HepG2 (cell line): Measurements from ENCODE around the gene NES. TPM values are rescaled to one million over a fixed set of nuclear protein-coding genes. Genes with fewer than 3 reads are reported as not detected.

Experiments
- ATAC-seq: fragments of 200-7000 bp; cut with Tn5 transposase; 3 replicates; pipeline ENCODE4 v1.9.1; 2020; ENCODE audit warnings: mild to moderate bottlenecking, moderate library complexity
- BruUV-seq: library from RNA; stranded (reverse); fragments of 400-500 nt; replicated peaks from 2 replicates; lab custom pipeline; 2021; lab: Mats Ljungman, UMichigan
- CTCF ChIA-PET: fragments of 300-600 bp; formaldehyde crosslinking; extraction: SDS; loops from one replicate; lab custom pipeline; 2021; ENCODE audit warnings: low total read pairs, inconsistent platforms, low intra/inter-chr PET ratio; lab: Yijun Ruan, JAX
- POLR2A ChIA-PET: fragments of 350-600 bp; sonication (Branson Sonifier 250); formaldehyde crosslinking; loops from one replicate; lab custom pipeline; 2020; ENCODE audit warnings: antibody characterized with exemption, inconsistent platforms; lab: Yijun Ruan, JAX
- DNase-seq: peaks from one replicate; pipeline ENCODE4 v3.0.0-alpha.2; 2015; ENCODE audit warnings: low spot score
- FAIRE-seq: peaks from 3 replicates; lab custom pipeline; 2011; peaks lifted over from hg19 to GRCh38; lab: Jason Lieb, UNC
- H2AFZ ChIP-seq: one replicate; pipeline ENCODE4 v1.6.1; 2011; ENCODE audit warnings: low read length, inconsistent platforms
- H3K27ac ChIP-seq: fragments of 300-600 bp; 3 replicates; pipeline ENCODE4 v1.8.0; 2011; ENCODE audit warnings: mixed run types, mild to moderate bottlenecking, mixed read lengths, low read length, inconsistent platforms; ENCODE audit not compliant: insufficient read depth; ENCODE audit errors: extremely low read length
- H3K27me3 ChIP-seq, 2 experiments: fragments of 200-600 bp in 1 of 2; 2 replicates in 1 of 2; 3 replicates in 1 of 2; pipeline versions ENCODE4 v1.6.0 to v1.8.0; 2011; ENCODE audit warnings: low read length in 2 of 2, mild to moderate bottlenecking in 2 of 2, moderate library complexity in 2 of 2, inconsistent platforms in 1 of 2; ENCODE audit not compliant: insufficient read depth in 2 of 2, control insufficient read depth in 1 of 2
- H3K36me3 ChIP-seq, 2 experiments: fragments of 200-600 bp in 1 of 2; replicated peaks in 1 of 2; 2 replicates in 1 of 2; 3 replicates in 1 of 2; pipeline versions ENCODE4 v1.5.1 to v1.8.0; 2011; ENCODE audit warnings: low read length in 2 of 2, inconsistent platforms in 1 of 2; ENCODE audit not compliant: insufficient read depth in 2 of 2, control insufficient read depth in 1 of 2
- H3K4me1 ChIP-seq: 2 replicates; pipeline ENCODE4 v1.5.1; 2012; ENCODE audit warnings: low read length, inconsistent platforms; ENCODE audit not compliant: insufficient read depth
- H3K4me2 ChIP-seq: 2 replicates; pipeline ENCODE4 v1.6.0; 2011; ENCODE audit warnings: low read depth, low read length, inconsistent platforms
- H3K4me3 ChIP-seq, 3 experiments: fragments of 200-600 bp in 1 of 3; sonication (generic), shearing (Covaris generic) in 1 of 3; replicated peaks in 1 of 3; 2 replicates each; pipeline ENCODE4 v1.5.1; 2011 to 2016; ENCODE audit warnings: low read length in 3 of 3, inconsistent platforms in 2 of 3, low read depth in 2 of 3, mild to moderate bottlenecking in 2 of 3, control low read depth in 1 of 3, mixed read lengths in 1 of 3; ENCODE audit not compliant: insufficient read depth in 1 of 3
- H3K79me2 ChIP-seq: one replicate; pipeline ENCODE4 v1.6.1; 2011; ENCODE audit warnings: low read length, inconsistent platforms; ENCODE audit not compliant: insufficient read depth
- H3K9ac ChIP-seq: 2 replicates; pipeline ENCODE4 v1.6.0; 2011; ENCODE audit warnings: mild to moderate bottlenecking, low read depth, low read length, inconsistent platforms; ENCODE audit not compliant: insufficient read depth
- H3K9me3 ChIP-seq: 2 replicates; pipeline ENCODE4 v1.5.1; 2012; ENCODE audit warnings: mild to moderate bottlenecking, low read length
- H4K20me1 ChIP-seq: 2 replicates; pipeline ENCODE4 v1.6.0; 2011; ENCODE audit warnings: inconsistent platforms, mild to moderate bottlenecking, low read length, moderate library complexity; ENCODE audit not compliant: insufficient read depth
- HNF4A ChIP-seq: sonication (generic); formaldehyde crosslinking; IDR thresholded peaks from 2 replicates; pipeline ENCODE4 v1.4.0; 2020; ENCODE audit warnings: missing genetic modification reagents
- MTA1 ChIP-seq: sonication (generic); formaldehyde crosslinking; IDR thresholded peaks from 2 replicates; pipeline ENCODE4 v1.4.0; 2020; ENCODE audit warnings: missing genetic modification reagents, mild to moderate bottlenecking, borderline replicate concordance
- WGBS: methylation state at CpG from one replicate; pipeline ENCODE4 v1.1.6; 2017; ENCODE audit warnings: low lambda C conversion rate; 5-methylcytosine and 5-hydroxymethylcytosine counted together
- in situ Hi-C: cut with HindIII; loops from 2 replicates; pipeline ENCODE4 v1.10.0; 2017; ENCODE audit warnings: low pct_unique_long_range_greater_than_20kb; ENCODE audit not compliant: extremely low pct_ligation_motif_present
- intact Hi-C: fragments of 100-400 bp; cut with micrococcal nuclease; formaldehyde crosslinking; loops from one replicate; pipeline ENCODE4 v1.10.0; 2022; ENCODE audit not compliant: unreplicated experiment
- polyA plus RNA-seq, 8 experiments: library from polyadenylated mRNA; depleted of rRNA in 3 of 8; stranded (reverse) in 7 of 8; unstranded in 1 of 8; fragments of >200 nt; fragmentation: Illumina TruSeq in 4 of 8; extraction: Trizol in 4 of 8; gene quantifications; 2 replicates each; pipeline versions ENCODE4 v1.2.1 to v1.2.3, GENCODE V29; 2011 to 2016; ENCODE audit warnings: low read depth in 4 of 8, missing spikeins in 1 of 8, mixed read lengths in 1 of 8; ENCODE audit not compliant: insufficient read depth in 1 of 8
- total RNA-seq, 5 experiments: library from RNA; depleted of rRNA; stranded (reverse); fragments of >200 nt; fragmentation: Illumina TruSeq; extraction: Trizol; gene quantifications; 2 replicates each; pipeline ENCODE4 v1.2.3, GENCODE V29; 2016; ENCODE audit warnings: low read depth in 1 of 5
- TF ChIP-seq, protein P1 (sequence below): sonication (generic); formaldehyde crosslinking; IDR thresholded peaks from 2 replicates; pipeline ENCODE4 v1.5.1; 2020; ENCODE audit warnings: mild to moderate bottlenecking, missing genetic modification reagents, borderline replicate concordance
- TF ChIP-seq, protein P2 (sequence below): sonication (generic); formaldehyde crosslinking; IDR thresholded peaks from 2 replicates; pipeline ENCODE4 v1.4.0; 2020; ENCODE audit warnings: missing genetic modification reagents, borderline replicate concordance

NES gene
- total and polyA plus RNA-seq, 2 of the 13 experiments (the other 11 are each of a cell fraction or from before 2014, with no cell fraction given): 1.7 to 16.6 TPM

DNA sequence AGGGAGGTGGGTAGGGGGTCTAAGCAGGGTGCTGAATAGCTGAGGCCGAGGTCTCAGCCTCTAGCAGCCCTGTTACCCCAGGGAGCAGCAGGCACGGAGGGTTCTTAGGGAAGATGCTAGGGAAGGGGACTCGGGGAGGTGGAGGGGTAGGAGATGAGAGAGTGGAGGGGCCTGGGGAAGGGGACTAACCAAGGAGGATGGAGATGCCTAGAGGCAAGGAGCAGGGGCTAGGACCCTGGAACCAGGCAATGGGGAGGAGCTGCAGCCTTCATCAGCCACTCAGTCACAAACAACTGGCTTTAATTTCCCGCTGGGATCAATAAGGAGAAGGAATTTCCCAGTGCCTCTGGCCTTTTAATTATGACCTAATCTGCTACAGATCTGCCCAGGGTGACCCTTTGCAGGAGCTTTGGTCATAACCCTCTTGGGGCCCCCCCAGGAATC, 31.0 kb upstream of the NES start (continued):
- TF ChIP-seq, protein P1, sequence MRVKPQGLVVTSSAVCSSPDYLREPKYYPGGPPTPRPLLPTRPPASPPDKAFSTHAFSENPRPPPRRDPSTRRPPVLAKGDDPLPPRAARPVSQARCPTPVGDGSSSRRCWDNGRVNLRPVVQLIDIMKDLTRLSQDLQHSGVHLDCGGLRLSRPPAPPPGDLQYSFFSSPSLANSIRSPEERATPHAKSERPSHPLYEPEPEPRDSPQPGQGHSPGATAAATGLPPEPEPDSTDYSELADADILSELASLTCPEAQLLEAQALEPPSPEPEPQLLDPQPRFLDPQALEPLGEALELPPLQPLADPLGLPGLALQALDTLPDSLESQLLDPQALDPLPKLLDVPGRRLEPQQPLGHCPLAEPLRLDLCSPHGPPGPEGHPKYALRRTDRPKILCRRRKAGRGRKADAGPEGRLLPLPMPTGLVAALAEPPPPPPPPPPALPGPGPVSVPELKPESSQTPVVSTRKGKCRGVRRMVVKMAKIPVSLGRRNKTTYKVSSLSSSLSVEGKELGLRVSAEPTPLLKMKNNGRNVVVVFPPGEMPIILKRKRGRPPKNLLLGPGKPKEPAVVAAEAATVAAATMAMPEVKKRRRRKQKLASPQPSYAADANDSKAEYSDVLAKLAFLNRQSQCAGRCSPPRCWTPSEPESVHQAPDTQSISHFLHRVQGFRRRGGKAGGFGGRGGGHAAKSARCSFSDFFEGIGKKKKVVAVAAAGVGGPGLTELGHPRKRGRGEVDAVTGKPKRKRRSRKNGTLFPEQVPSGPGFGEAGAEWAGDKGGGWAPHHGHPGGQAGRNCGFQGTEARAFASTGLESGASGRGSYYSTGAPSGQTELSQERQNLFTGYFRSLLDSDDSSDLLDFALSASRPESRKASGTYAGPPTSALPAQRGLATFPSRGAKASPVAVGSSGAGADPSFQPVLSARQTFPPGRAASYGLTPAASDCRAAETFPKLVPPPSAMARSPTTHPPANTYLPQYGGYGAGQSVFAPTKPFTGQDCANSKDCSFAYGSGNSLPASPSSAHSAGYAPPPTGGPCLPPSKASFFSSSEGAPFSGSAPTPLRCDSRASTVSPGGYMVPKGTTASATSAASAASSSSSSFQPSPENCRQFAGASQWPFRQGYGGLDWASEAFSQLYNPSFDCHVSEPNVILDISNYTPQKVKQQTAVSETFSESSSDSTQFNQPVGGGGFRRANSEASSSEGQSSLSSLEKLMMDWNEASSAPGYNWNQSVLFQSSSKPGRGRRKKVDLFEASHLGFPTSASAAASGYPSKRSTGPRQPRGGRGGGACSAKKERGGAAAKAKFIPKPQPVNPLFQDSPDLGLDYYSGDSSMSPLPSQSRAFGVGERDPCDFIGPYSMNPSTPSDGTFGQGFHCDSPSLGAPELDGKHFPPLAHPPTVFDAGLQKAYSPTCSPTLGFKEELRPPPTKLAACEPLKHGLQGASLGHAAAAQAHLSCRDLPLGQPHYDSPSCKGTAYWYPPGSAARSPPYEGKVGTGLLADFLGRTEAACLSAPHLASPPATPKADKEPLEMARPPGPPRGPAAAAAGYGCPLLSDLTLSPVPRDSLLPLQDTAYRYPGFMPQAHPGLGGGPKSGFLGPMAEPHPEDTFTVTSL (CRISPR knock-in tag): no peak
- TF ChIP-seq MTA1: no peak
- TF ChIP-seq, all 625 proteins: peak for 0

GRCh38 chr1:156707417-156708217, 30.4 kb upstream of the NES start:
- H3K4me3 ChIP-seq: no peak overlapping the region
- no TSS peak for BruUV-seq
- no peaks in the 10 kb centered on the region for H3K36me3 ChIP-seq
- H3K4me2 ChIP-seq: no peak overlapping the region
- H4K20me1 ChIP-seq: no peaks in the 10 kb centered on the region
- no peak overlapping the region for H3K27ac ChIP-seq
- ATAC-seq (no peak), DNase-seq (no peak), FAIRE-seq (no peak)
- H3K27me3 ChIP-seq: peaks cover 11 to 71% of the 10 kb centered on the region in 2 experiments
- ChIA-PET CTCF (interaction anchor here (1.6 kb wide), 1 partner anchor 18 kb away, joined by 3 read pairs; no protein-coding TSS in a partner anchor), POLR2A (interaction anchor here (1.5 to 3.2 kb wide), 3 partner anchors 16 to 19 kb away, joined by 3 to 20 read pairs (median 8); partner anchors contain the start of genes ISG20L2 and METTL25B)
- 29% methylated on average over 8 of the region's 8 CpGs for WGBS
- H3K4me1 ChIP-seq: peaks cover 29% of the 10 kb centered on the region
- no peak overlapping the region for H3K9ac ChIP-seq
- no peak overlapping the region for H2AFZ ChIP-seq
- in situ Hi-C loops: no loop called here
- intact Hi-C loops: no loop called here
- H3K9me3 ChIP-seq: no peaks in the 10 kb centered on the region
- no peaks in the 10 kb centered on the region for H3K79me2 ChIP-seq
- TF ChIP-seq HNF4A (CRISPR knock-in tag): no peak
- TF ChIP-seq, protein P2, sequence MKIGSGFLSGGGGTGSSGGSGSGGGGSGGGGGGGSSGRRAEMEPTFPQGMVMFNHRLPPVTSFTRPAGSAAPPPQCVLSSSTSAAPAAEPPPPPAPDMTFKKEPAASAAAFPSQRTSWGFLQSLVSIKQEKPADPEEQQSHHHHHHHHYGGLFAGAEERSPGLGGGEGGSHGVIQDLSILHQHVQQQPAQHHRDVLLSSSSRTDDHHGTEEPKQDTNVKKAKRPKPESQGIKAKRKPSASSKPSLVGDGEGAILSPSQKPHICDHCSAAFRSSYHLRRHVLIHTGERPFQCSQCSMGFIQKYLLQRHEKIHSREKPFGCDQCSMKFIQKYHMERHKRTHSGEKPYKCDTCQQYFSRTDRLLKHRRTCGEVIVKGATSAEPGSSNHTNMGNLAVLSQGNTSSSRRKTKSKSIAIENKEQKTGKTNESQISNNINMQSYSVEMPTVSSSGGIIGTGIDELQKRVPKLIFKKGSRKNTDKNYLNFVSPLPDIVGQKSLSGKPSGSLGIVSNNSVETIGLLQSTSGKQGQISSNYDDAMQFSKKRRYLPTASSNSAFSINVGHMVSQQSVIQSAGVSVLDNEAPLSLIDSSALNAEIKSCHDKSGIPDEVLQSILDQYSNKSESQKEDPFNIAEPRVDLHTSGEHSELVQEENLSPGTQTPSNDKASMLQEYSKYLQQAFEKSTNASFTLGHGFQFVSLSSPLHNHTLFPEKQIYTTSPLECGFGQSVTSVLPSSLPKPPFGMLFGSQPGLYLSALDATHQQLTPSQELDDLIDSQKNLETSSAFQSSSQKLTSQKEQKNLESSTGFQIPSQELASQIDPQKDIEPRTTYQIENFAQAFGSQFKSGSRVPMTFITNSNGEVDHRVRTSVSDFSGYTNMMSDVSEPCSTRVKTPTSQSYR (CRISPR knock-in tag): no peak
